ENCODE data around the gene SH3D19. TPM values are rescaled to one million over a fixed set of nuclear protein-coding genes. Genes with fewer than 3 reads are reported as not detected.

SH3D19 gene
- total and polyA plus RNA-seq, 2 experiments from 2014 or later, result 28.2 to 54.7 TPM

- H3K4me2 ChIP-seq, result no peak overlapping the region
- 79% methylated on average over 2 of the region's 2 CpGs for WGBS (ENCODE audit: low lambda C conversion rate, missing lambda C conversion rate)
- peaks cover 88% of the 10 kb centered on the region for H3K79me2 ChIP-seq
- no peaks in the 10 kb centered on the region for H3K9me2 ChIP-seq (replicated peaks; ENCODE audit: insufficient read depth)
- no peaks in the 10 kb centered on the region for H3K36me3 ChIP-seq (replicated peaks; ENCODE audit: insufficient read depth, low read depth)
- H3K27ac ChIP-seq, result no peak overlapping the region
- H4K20me1 ChIP-seq (ENCODE audit: insufficient read depth, poor library complexity, severe bottlenecking), result peaks cover 30% of the 10 kb centered on the region
- no peak for TF ChIP-seq EZH2 (IDR thresholded peaks at IDR 0.05; ENCODE audit: borderline replicate concordance)
- TF ChIP-seq EZH2phosphoT487 (IDR thresholded peaks at IDR 0.05; ENCODE audit: low read depth, severe bottlenecking, unreplicated experiment), result no peak
- TF ChIP-seq CTCF (IDR thresholded peaks at IDR 0.05; ENCODE audit: poor library complexity), result no peak
- no peak overlapping the region for H2AFZ ChIP-seq
- DNase-seq (ENCODE audit: low spot score), result no peak
- peaks cover 7% of the 10 kb centered on the region for H3K4me1 ChIP-seq (ENCODE audit: insufficient read depth)
- no peaks in the 10 kb centered on the region for H3K27me3 ChIP-seq
- no peaks in the 10 kb centered on the region for H3K9me3 ChIP-seq (ENCODE audit: low read depth)
- H3K4me3 ChIP-seq, result no peak overlapping the region
These were observed 8.8 kb downstream of the SH3D19 start for GRCh38 chr4:151316645-151317044.

- Histone ChIP-seq H3K4me1 (ENCODE audit: insufficient read depth) (peaks cover 7% of the 10 kb centered on the region), H3K79me2 (peaks cover 88% of the 10 kb centered on the region), H4K20me1 (ENCODE audit: insufficient read depth, poor library complexity, severe bottlenecking) (peaks cover 20% of the 10 kb centered on the region), H2AFZ (no peak overlapping the region), H3K9me3 (ENCODE audit: low read depth) (no peaks in the 10 kb centered on the region), H3K9me2 (replicated peaks; ENCODE audit: insufficient read depth) (no peaks in the 10 kb centered on the region), H3K27me3 (no peaks in the 10 kb centered on the region), H3K4me3 (no peak overlapping the region), H3K27ac (peak overlapping the region; percentile 74), H3K36me3 (replicated peaks; ENCODE audit: insufficient read depth, low read depth) (no peaks in the 10 kb centered on the region), H3K4me2 (no peak overlapping the region)
- 72% methylated on average over 2 of the region's 2 CpGs for WGBS (ENCODE audit: low lambda C conversion rate, missing lambda C conversion rate)
- no peak for DNase-seq (ENCODE audit: low spot score)
- TF ChIP-seq EZH2 (IDR thresholded peaks at IDR 0.05; ENCODE audit: borderline replicate concordance), result no peak
- no peak for TF ChIP-seq CTCF (IDR thresholded peaks at IDR 0.05; ENCODE audit: poor library complexity)
- TF ChIP-seq EZH2phosphoT487 (IDR thresholded peaks at IDR 0.05; ENCODE audit: low read depth, severe bottlenecking, unreplicated experiment), result no peak
These were observed 10.1 kb downstream of the SH3D19 start for GRCh38 chr4:151315212-151315886.

GRCh38 chr4:151314479-151314878 is 10.9 kb downstream of the SH3D19 start:
- Histone ChIP-seq H3K27me3 (no peaks in the 10 kb centered on the region), H3K27ac (peak overlapping the region; percentile 74), H3K4me1 (ENCODE audit: insufficient read depth) (peaks cover 7% of the 10 kb centered on the region), H3K4me2 (peak overlapping the region; percentile 10), H3K9me3 (ENCODE audit: low read depth) (no peaks in the 10 kb centered on the region), H4K20me1 (ENCODE audit: insufficient read depth, poor library complexity, severe bottlenecking) (peaks cover 14% of the 10 kb centered on the region), H3K36me3 (replicated peaks; ENCODE audit: insufficient read depth, low read depth) (no peaks in the 10 kb centered on the region), H2AFZ (no peak overlapping the region), H3K4me3 (no peak overlapping the region), H3K9me2 (replicated peaks; ENCODE audit: insufficient read depth) (no peaks in the 10 kb centered on the region), H3K79me2 (peaks cover 88% of the 10 kb centered on the region)
- no peak for DNase-seq (ENCODE audit: low spot score)
- TF ChIP-seq CTCF (IDR thresholded peaks at IDR 0.05; ENCODE audit: poor library complexity) (no peak), EZH2phosphoT487 (IDR thresholded peaks at IDR 0.05; ENCODE audit: low read depth, severe bottlenecking, unreplicated experiment) (no peak), EZH2 (IDR thresholded peaks at IDR 0.05; ENCODE audit: borderline replicate concordance) (no peak)
- 90% methylated on average over 1 of the region's 1 CpG for WGBS (ENCODE audit: low lambda C conversion rate, missing lambda C conversion rate)

Measured in hepatocyte (in vitro differentiated cells).